Measurements from ENCODE around the gene GGN. TPM values are rescaled to one million over a fixed set of nuclear protein-coding genes. Genes with fewer than 3 reads are reported as not detected.

GGN gene
- polyA plus RNA-seq, 1 donor = 4.4 TPM

DNA sequence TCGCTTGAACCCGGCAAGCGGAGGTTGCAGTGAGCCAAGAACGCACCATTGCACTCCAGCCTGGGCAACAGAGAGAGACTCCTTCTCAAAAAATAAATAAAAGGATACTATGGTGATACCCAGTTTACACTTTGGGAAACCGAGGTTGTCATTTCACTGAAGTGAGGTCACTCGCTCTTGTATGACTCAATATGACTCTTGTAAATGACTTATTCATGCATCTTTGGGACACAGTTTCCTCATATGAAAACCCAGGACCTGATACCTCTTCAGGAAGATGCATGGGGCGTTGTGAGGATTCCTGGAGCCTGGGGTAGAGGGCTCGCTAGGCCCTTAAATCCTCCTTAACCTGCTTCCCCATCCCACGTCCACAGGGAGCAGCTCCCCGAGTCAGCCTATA lies 9.0 kb downstream of the GGN start:
- Histone ChIP-seq H3K27me3 (ENCODE audit: control insufficient read depth, insufficient read depth, low read length) (no peaks in the 10 kb centered on the region), H3K9me3 (ENCODE audit: control insufficient read depth, low read depth, low read length) (no peaks in the 10 kb centered on the region), H3K4me3 (ENCODE audit: low read length) (no peak overlapping the region), H3K27ac (ENCODE audit: low read length) (no peak overlapping the region), H3K36me3 (ENCODE audit: control insufficient read depth, insufficient read depth, low read length) (peaks cover 59% of the 10 kb centered on the region), H3K4me1 (ENCODE audit: control insufficient read depth, insufficient read depth, low read length) (peaks cover 11% of the 10 kb centered on the region)
- DNase-seq = no peak
- no CpG with 5 or more reads among the region's 10 CpGs for WGBS (ENCODE audit: insufficient coverage, low lambda C conversion rate)

GRCh38 chr19:38377052-38377451 lies 10.8 kb downstream of the GGN start:
- DNase-seq = no peak
- WGBS (ENCODE audit: insufficient coverage, low lambda C conversion rate) = no CpG with 5 or more reads among the region's 4 CpGs
- Histone ChIP-seq H3K27me3 (ENCODE audit: control insufficient read depth, insufficient read depth, low read length) (no peaks in the 10 kb centered on the region), H3K4me3 (ENCODE audit: low read length) (no peak overlapping the region), H3K9me3 (ENCODE audit: control insufficient read depth, low read depth, low read length) (no peaks in the 10 kb centered on the region), H3K27ac (ENCODE audit: low read length) (no peak overlapping the region), H3K36me3 (ENCODE audit: control insufficient read depth, insufficient read depth, low read length) (peaks cover 44% of the 10 kb centered on the region), H3K4me1 (ENCODE audit: control insufficient read depth, insufficient read depth, low read length) (peaks cover 11% of the 10 kb centered on the region)

DNA sequence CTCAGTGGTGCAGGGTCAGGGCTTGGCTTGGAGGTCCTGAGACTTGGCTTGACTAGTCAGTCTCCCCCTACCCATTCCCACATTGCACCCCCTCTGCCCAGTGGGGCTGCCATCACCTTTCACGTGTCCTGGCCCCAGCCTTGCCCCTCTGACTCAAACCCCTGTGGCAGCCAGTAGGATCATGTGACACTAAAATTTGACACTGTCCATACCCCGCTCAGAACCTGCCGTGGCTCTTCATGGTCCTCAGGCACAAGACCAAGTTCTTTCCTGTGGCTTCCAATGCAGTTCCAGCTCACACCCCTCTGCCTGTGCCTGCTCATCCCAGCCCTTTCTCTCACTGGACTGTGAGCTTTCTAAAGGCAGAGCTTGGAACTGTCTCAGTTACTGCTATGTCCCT lies 11.3 kb downstream of the GGN start:
- Histone ChIP-seq H3K4me3 (ENCODE audit: low read length) (no peak overlapping the region), H3K36me3 (ENCODE audit: control insufficient read depth, insufficient read depth, low read length) (peaks cover 39% of the 10 kb centered on the region)
- WGBS (ENCODE audit: insufficient coverage, low lambda C conversion rate) = no CpG with 5 or more reads among the region's 3 CpGs

GRCh38 chr19:38375748-38376147 lies 12.1 kb downstream of the GGN start:
- no peak for DNase-seq
- Histone ChIP-seq H3K9me3 (ENCODE audit: control insufficient read depth, low read depth, low read length) (no peaks in the 10 kb centered on the region), H3K27me3 (ENCODE audit: control insufficient read depth, insufficient read depth, low read length) (no peaks in the 10 kb centered on the region), H3K4me1 (ENCODE audit: control insufficient read depth, insufficient read depth, low read length) (peaks cover 11% of the 10 kb centered on the region), H3K4me3 (ENCODE audit: low read length) (peak overlapping the region; percentile 75), H3K36me3 (ENCODE audit: control insufficient read depth, insufficient read depth, low read length) (peaks cover 31% of the 10 kb centered on the region), H3K27ac (ENCODE audit: low read length) (no peak overlapping the region)
- no CpG with 5 or more reads among the region's 5 CpGs for WGBS (ENCODE audit: insufficient coverage, low lambda C conversion rate)

More for the DNA sequence above, 11.3 kb downstream of the GGN start:
- Histone ChIP-seq H3K4me1 (ENCODE audit: control insufficient read depth, insufficient read depth, low read length) (peaks cover 11% of the 10 kb centered on the region), H3K27ac (ENCODE audit: low read length) (no peak overlapping the region), H3K9me3 (ENCODE audit: control insufficient read depth, low read depth, low read length) (no peaks in the 10 kb centered on the region), H3K27me3 (ENCODE audit: control insufficient read depth, insufficient read depth, low read length) (no peaks in the 10 kb centered on the region)
- DNase-seq = no peak

GRCh38 chr19:38375098-38375493 lies 12.7 kb downstream of the GGN start:
- peaks cover 11% of the 10 kb centered on the region for H3K4me1 ChIP-seq (ENCODE audit: control insufficient read depth, insufficient read depth, low read length)
- no peaks in the 10 kb centered on the region for H3K27me3 ChIP-seq (ENCODE audit: control insufficient read depth, insufficient read depth, low read length)
- peak overlapping the region; percentile 88 for H3K27ac ChIP-seq (ENCODE audit: low read length)
- H3K4me3 ChIP-seq (ENCODE audit: low read length) = peak overlapping the region; percentile 75
- no peak for DNase-seq
- no CpG with 5 or more reads among the region's 18 CpGs for WGBS (ENCODE audit: insufficient coverage, low lambda C conversion rate)
- H3K9me3 ChIP-seq (ENCODE audit: control insufficient read depth, low read depth, low read length) = no peaks in the 10 kb centered on the region
- peaks cover 25% of the 10 kb centered on the region for H3K36me3 ChIP-seq (ENCODE audit: control insufficient read depth, insufficient read depth, low read length)

GRCh38 chr19:38374332-38375097 lies 13.3 kb downstream of the GGN start, which contains the start of gene PSMD8:
Gene PSMD8 (plus strand): TSS chr19:38374571. CDS start chr19:38374602, 31 bp downstream.
- Histone ChIP-seq H3K4me1 (ENCODE audit: control insufficient read depth, insufficient read depth, low read length) (peaks cover 11% of the 10 kb centered on the region), H3K27me3 (ENCODE audit: control insufficient read depth, insufficient read depth, low read length) (no peaks in the 10 kb centered on the region), H3K36me3 (ENCODE audit: control insufficient read depth, insufficient read depth, low read length) (peaks cover 23% of the 10 kb centered on the region), H3K4me3 (ENCODE audit: low read length) (peak within 1 kb of the TSS; percentile 75), H3K9me3 (ENCODE audit: control insufficient read depth, low read depth, low read length) (no peaks in the 10 kb centered on the region), H3K27ac (ENCODE audit: low read length) (peak within 1 kb of the TSS; percentile 89)
- DNase-seq = peak; percentile 100
- no CpG with 5 or more reads among the region's 65 CpGs for WGBS (ENCODE audit: insufficient coverage, low lambda C conversion rate)

DNA sequence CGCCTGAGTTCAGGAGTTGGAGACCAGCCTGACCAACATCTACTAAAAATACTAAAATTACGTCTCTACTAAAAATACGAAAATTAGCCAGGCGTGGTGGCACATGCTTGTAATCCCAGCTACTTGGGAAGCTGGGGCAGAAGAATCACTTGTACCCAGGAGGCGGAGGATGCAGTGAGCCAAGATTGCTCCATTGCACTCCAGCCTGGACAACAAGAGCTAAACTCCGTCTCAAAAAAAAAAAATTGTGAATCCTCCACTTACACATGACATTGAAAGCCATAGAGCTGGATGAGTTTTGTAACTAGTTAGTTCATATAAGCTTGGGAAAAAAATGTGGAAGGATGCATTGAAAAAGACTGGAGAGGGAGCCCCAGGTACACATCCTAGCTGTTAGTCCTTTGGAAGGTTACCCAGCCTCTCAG lies 13.9 kb downstream of the GGN start:
- H3K9me3 ChIP-seq (ENCODE audit: control insufficient read depth, low read depth, low read length) = no peaks in the 10 kb centered on the region
- H3K4me1 ChIP-seq (ENCODE audit: control insufficient read depth, insufficient read depth, low read length) = peaks cover 11% of the 10 kb centered on the region
- H3K27me3 ChIP-seq (ENCODE audit: control insufficient read depth, insufficient read depth, low read length) = no peaks in the 10 kb centered on the region
- H3K36me3 ChIP-seq (ENCODE audit: control insufficient read depth, insufficient read depth, low read length) = peaks cover 17% of the 10 kb centered on the region
- H3K4me3 ChIP-seq (ENCODE audit: low read length) = peak overlapping the region; percentile 49
- WGBS (ENCODE audit: insufficient coverage, low lambda C conversion rate) = no CpG with 5 or more reads among the region's 6 CpGs
- H3K27ac ChIP-seq (ENCODE audit: low read length) = peak overlapping the region; percentile 89
- DNase-seq = no peak

- peaks cover 8% of the 10 kb centered on the region for H3K4me1 ChIP-seq (ENCODE audit: control insufficient read depth, insufficient read depth, low read length)
- H3K36me3 ChIP-seq (ENCODE audit: control insufficient read depth, insufficient read depth, low read length) = peaks cover 1% of the 10 kb centered on the region
- H3K27me3 ChIP-seq (ENCODE audit: control insufficient read depth, insufficient read depth, low read length) = no peaks in the 10 kb centered on the region
- no CpG with 5 or more reads among the region's 6 CpGs for WGBS (ENCODE audit: insufficient coverage, low lambda C conversion rate)
- no peak overlapping the region for H3K27ac ChIP-seq (ENCODE audit: low read length)
- no peak overlapping the region for H3K4me3 ChIP-seq (ENCODE audit: low read length)
- no peaks in the 10 kb centered on the region for H3K9me3 ChIP-seq (ENCODE audit: control insufficient read depth, low read depth, low read length)
- DNase-seq = no peak
These were observed 16.8 kb downstream of the GGN start for GRCh38 chr19:38371081-38371480.

GRCh38 chr19:38370299-38370698 lies 17.5 kb downstream of the GGN start:
- H3K4me1 ChIP-seq (ENCODE audit: control insufficient read depth, insufficient read depth, low read length) = peaks cover under 1% of the 10 kb centered on the region
- H3K27me3 ChIP-seq (ENCODE audit: control insufficient read depth, insufficient read depth, low read length) = no peaks in the 10 kb centered on the region
- no peaks in the 10 kb centered on the region for H3K36me3 ChIP-seq (ENCODE audit: control insufficient read depth, insufficient read depth, low read length)
- H3K27ac ChIP-seq (ENCODE audit: low read length) = no peak overlapping the region
- no peak for DNase-seq
- no CpG with 5 or more reads among the region's 12 CpGs for WGBS (ENCODE audit: insufficient coverage, low lambda C conversion rate)
- H3K4me3 ChIP-seq (ENCODE audit: low read length) = no peak overlapping the region
- H3K9me3 ChIP-seq (ENCODE audit: control insufficient read depth, low read depth, low read length) = no peaks in the 10 kb centered on the region

GRCh38 chr19:38369584-38369983 lies 18.2 kb downstream of the GGN start:
- no peak overlapping the region for H3K27ac ChIP-seq (ENCODE audit: low read length)
- no peak for DNase-seq

DNA sequence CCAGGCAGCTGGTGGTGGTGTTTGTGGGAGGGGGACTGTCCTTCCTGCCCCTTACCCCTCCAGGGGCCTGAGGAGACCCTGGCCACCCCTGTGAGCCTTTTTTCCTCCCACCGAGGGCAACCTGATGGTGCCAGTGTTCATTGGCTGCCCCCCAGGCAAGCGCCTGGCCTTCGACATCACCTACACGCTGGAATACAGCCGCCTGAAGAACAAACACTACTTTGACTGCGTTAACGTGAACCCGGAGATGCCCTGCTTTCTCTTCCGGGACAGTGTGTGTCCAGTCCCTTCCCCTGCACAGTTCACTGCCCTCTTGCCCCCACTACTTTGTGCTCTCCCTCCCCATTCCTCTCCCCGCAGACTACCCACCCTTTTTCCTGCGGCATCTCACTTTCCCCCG lies 20.8 kb downstream of the GGN start:
- Histone ChIP-seq H3K27me3 (ENCODE audit: control insufficient read depth, insufficient read depth, low read length) (peaks cover 1% of the 10 kb centered on the region), H3K27ac (ENCODE audit: low read length) (no peak overlapping the region), H3K4me1 (ENCODE audit: control insufficient read depth, insufficient read depth, low read length) (peaks cover 7% of the 10 kb centered on the region), H3K36me3 (ENCODE audit: control insufficient read depth, insufficient read depth, low read length) (no peaks in the 10 kb centered on the region), H3K4me3 (ENCODE audit: low read length) (no peak overlapping the region), H3K9me3 (ENCODE audit: control insufficient read depth, low read depth, low read length) (peaks cover 4% of the 10 kb centered on the region)
- no peak for DNase-seq
- WGBS (ENCODE audit: insufficient coverage, low lambda C conversion rate) = 58% methylated on average over 3 of the region's 12 CpGs

More at GRCh38 chr19:38369584-38369983, 18.2 kb downstream of the GGN start:
- WGBS (ENCODE audit: insufficient coverage, low lambda C conversion rate) = no CpG with 5 or more reads among the region's 2 CpGs
- no peaks in the 10 kb centered on the region for H3K36me3 ChIP-seq (ENCODE audit: control insufficient read depth, insufficient read depth, low read length)
- no peak overlapping the region for H3K4me3 ChIP-seq (ENCODE audit: low read length)
- H3K9me3 ChIP-seq (ENCODE audit: control insufficient read depth, low read depth, low read length) = peaks cover 1% of the 10 kb centered on the region
- H3K4me1 ChIP-seq (ENCODE audit: control insufficient read depth, insufficient read depth, low read length) = no peaks in the 10 kb centered on the region
- no peaks in the 10 kb centered on the region for H3K27me3 ChIP-seq (ENCODE audit: control insufficient read depth, insufficient read depth, low read length)
